Muscle of leg (tissue), 11 donors: ENCODE measurements around the gene GATD1. TPM values are rescaled to one million over a fixed set of nuclear protein-coding genes. Genes with fewer than 3 reads are reported as not detected.

Experiments used
- DNase-seq: peaks from one replicate; pipeline ENCODE4 v3.0.0; 2013
- H3K27ac ChIP-seq: one replicate; pipeline ENCODE4 v1.5.1; 2013; ENCODE audit warnings: mild to moderate bottlenecking, low read length, control low read depth
- H3K27me3 ChIP-seq: one replicate; pipeline ENCODE4 v1.6.1; 2013; ENCODE audit warnings: low read length; ENCODE audit not compliant: control insufficient read depth, insufficient read depth
- H3K36me3 ChIP-seq: one replicate; pipeline ENCODE4 v1.6.1; 2013; ENCODE audit warnings: low read length; ENCODE audit not compliant: control insufficient read depth, insufficient read depth
- H3K4me1 ChIP-seq: one replicate; pipeline ENCODE4 v1.6.1; 2013; ENCODE audit warnings: low read length; ENCODE audit not compliant: control insufficient read depth, insufficient read depth
- H3K4me3 ChIP-seq: one replicate; pipeline ENCODE4 v1.5.1; 2013; ENCODE audit warnings: low read length, control low read depth
- H3K9me3 ChIP-seq: replicated peaks from 2 replicates; pipeline ENCODE4 v1.6.1; 2013; ENCODE audit warnings: low read depth, low read length; ENCODE audit not compliant: control insufficient read depth
- WGBS: methylation state at CpG from one replicate; pipeline ENCODE4 v1.1.5; 2013; ENCODE audit warnings: missing lambda C conversion rate; ENCODE audit not compliant: insufficient coverage; 5-methylcytosine and 5-hydroxymethylcytosine counted together
- polyA plus RNA-seq, 8 donors: library from polyadenylated mRNA; unstranded; fragments of 120-200 nt; gene quantifications; one replicate each; pipeline versions ENCODE4 v1.2.1 to v1.2.3, GENCODE V29; 2013; ENCODE audit warnings: inconsistent platforms in 1 of 8, low replicate concordance in 1 of 8; ENCODE audit not compliant: insufficient read length in 8 of 8, insufficient read depth in 1 of 8
- total RNA-seq: library from RNA; stranded (reverse); fragments of 120-200 nt; gene quantifications from one replicate; pipeline ENCODE4 v1.2.4, GENCODE V29; 2013

The GATD1 gene
- total and polyA plus RNA-seq, 9 donors = 18.1 to 53.2 (median 43.4) TPM

DNA sequence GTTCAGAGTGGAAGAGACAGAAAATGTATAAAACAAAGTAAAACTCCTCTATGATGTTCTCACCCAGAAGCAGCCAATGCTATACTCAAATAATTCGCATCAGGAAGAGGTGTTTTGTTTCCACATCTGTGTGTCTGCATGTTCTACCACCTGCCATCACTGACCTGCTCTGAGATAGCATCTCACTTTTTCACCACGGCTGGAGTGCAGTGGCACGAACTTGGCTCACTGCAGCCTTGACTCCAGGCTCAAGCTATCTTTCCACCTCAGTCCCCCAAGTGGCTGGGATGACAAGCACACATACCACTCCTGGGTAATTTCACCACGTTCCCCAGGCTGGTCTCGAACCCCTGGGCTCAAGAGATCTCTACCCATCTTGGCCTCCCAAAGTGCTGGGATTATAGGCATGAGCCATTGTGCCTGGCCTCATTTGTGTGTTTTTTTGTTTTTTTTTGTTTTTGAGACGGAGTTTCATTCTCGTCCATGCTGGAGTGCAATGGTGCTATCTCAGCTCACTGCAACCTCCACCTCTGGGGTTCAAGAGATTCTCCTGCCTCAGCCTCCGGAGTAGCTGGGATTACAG, 15.7 kb downstream of the GATD1 start:
- no peaks in the 10 kb centered on the region for H3K4me1 ChIP-seq
- H3K36me3 ChIP-seq = peaks cover 76% of the 10 kb centered on the region
- 89% methylated on average over 3 of the region's 8 CpGs for WGBS

DNA sequence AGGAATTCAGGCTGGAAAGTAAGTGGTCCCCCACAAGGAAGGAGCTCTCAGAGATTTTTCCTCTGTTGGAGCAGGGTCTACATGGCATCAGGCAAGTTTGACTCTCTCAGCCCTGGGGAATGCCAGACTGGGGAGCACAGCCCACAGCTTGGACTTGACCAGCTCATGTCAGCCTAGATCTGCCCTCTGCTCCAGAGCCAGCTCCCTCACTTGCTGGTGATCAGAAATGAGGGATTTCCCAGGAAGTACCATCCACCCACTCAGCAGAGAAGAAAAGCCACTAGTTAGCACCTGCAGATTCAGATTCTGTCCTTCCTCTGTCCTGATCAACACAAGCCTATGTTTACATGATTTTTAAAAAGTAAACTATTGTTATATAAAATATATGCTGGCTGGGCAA, 17.1 kb downstream of the GATD1 start:
- Histone ChIP-seq H3K27ac (no peak overlapping the region), H3K4me3 (no peak overlapping the region), H3K9me3 (no peaks in the 10 kb centered on the region), H3K4me1 (no peaks in the 10 kb centered on the region), H3K27me3 (no peaks in the 10 kb centered on the region), H3K36me3 (peaks cover 70% of the 10 kb centered on the region)
- DNase-seq = no peak

More for the DNA sequence above, 15.7 kb downstream of the GATD1 start:
- Histone ChIP-seq H3K27me3 (no peaks in the 10 kb centered on the region), H3K9me3 (no peaks in the 10 kb centered on the region), H3K4me3 (no peak overlapping the region), H3K27ac (no peak overlapping the region)
- DNase-seq = no peak

DNA sequence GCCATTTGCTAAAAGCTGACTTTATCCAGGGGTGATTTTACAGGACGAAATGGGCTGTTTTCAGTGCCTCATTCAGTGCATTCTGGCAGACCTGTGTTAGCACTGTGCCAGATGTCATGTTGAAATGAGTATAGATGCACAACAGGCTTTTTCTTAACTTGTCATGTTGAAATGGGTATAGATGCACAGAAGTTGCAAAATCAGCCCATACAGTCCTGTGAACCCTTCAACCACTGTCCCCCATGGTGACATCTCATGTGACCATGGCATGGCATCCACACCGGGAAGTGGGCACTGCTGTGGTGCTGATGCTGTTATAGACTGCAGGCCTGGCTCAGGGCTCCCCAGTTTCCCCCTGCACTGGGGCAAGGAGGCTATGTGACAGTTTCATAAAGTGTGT, 27.6 kb downstream of the GATD1 start:
- H3K27ac ChIP-seq = no peak overlapping the region
- H3K4me3 ChIP-seq = no peak overlapping the region
- WGBS = 40% methylated on average over 1 of the region's 2 CpGs

DNA sequence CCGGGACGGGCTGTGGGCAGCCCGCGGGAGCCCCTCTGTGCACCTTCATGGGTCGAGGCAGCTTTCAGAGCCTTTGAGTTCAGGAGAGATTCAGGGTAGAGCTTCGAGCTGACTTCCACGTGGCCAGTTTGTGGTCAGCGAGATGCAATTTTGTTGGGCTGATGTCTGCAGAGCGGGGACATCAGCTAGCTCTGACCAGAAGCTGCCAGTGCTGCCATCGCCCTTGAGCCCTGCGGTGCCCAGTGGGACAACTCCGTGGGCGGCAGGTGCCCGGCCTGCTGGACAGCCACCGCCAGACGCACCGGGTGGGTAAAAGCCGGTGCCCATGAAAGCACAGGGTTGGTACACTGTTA, 29.3 kb downstream of the GATD1 start:
- no peaks in the 10 kb centered on the region for H3K27me3 ChIP-seq
- peak overlapping the region; percentile 7 for H3K27ac ChIP-seq
- H3K4me1 ChIP-seq = peaks cover 17% of the 10 kb centered on the region
- H3K4me3 ChIP-seq = peak overlapping the region; percentile 66
- no peaks in the 10 kb centered on the region for H3K9me3 ChIP-seq
- 5% methylated on average over 15 of the region's 18 CpGs for WGBS
- DNase-seq = no peak
- H3K36me3 ChIP-seq = no peaks in the 10 kb centered on the region

More for the DNA sequence above, 27.6 kb downstream of the GATD1 start:
- Histone ChIP-seq H3K36me3 (no peaks in the 10 kb centered on the region), H3K9me3 (no peaks in the 10 kb centered on the region), H3K4me1 (peaks cover 17% of the 10 kb centered on the region), H3K27me3 (no peaks in the 10 kb centered on the region)
- DNase-seq = no peak

DNA sequence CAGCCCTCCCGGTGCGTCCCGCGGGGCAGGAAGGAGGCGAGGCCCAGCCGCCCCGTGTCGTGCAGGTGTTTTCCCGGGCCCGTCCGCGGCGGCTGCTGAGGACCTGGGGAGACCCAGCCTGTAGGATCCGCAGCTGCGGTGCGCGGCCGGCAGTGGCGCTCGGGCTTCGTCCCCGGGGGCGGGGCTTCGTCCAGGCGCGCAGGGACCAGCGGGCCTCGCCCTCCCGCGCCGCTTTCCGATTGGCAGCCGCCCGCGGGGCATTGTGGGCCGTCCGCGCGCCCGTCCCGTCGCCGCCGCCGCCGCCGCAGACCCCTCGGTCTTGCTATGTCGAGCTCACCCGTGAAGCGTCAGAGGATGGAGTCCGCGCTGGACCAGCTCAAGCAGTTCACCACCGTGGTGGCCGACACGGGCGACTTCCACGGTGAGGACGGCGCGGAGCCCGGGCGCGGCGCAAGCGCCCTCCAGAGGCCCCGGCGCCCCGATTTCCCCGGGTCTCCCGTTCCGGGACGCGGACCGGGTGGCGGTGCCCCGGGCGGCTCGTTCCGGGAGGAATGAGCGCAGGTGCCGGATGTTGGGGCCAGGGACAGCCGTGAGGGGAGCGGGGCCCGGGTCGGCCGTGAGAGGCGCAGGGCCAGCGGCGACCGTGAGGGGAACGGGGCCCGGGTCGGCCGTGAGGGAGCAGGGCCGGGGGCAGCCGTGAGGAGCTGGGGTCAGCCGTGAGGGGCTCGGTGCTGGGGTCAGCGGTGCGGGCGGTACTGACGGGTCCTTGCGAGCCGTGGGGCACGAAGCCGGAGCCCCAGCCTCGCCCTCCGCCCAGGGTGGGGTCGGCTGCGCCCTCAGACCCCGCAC, 29.9 kb downstream of the GATD1 start, which contains the start of gene TALDO1:
Gene TALDO1 (plus strand): TSS at position 307 of the 849 bp plus-strand sequence. CDS start 18 bp downstream, at position 325.
- WGBS = under 1% methylated on average over 110 of the region's 112 CpGs
- Histone ChIP-seq H3K4me3 (peak within 1 kb of the TSS; percentile 66), H3K9me3 (no peaks in the 10 kb centered on the region), H3K27me3 (no peaks in the 10 kb centered on the region), H3K27ac (peak within 1 kb of the TSS; percentile 7), H3K36me3 (no peaks in the 10 kb centered on the region), H3K4me1 (peaks cover 17% of the 10 kb centered on the region)
- peak; percentile 94 for DNase-seq

DNA sequence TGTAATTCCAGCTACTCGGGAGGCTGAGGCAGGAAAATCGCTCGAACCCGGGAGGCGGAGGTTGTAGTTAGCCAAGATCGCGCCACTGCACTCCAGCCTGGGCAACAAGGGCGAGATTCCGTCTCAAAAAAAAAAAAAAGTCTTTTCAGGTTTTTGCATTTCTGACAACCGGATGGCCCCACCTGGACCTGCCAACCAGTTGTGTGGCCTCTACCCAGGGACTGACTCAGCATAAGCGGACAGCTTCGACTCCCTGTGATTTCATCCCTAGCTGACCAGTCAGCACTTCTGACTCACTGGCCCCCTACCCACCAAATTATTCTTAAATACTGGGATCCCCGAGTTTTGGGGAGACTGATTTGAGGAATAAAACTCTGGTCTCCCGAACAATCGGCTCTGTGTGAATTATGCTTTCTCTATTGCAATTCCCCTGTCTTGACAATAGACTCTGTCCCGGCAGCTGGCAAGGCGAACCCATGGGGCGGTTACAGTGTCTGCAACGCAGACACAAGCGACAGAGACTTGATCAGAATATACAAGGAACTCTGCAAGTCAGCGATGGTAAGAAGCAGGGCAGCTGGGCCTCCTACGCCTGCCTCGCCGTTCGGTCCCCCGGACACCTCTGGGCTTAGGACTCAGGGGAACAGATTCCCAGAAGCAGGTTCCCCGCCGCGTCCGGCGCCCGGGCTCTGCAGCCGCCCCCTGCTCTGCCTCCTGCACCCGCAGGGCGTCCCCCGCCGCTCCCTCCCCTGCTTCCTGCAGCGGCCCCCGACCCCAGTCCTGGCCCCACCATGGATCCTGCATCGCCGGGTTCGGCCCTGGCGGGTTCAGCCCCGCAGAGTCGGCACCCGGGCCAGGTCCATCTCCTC, 30.8 kb downstream of the GATD1 start:
- Histone ChIP-seq H3K36me3 (no peaks in the 10 kb centered on the region), H3K4me3 (peak overlapping the region; percentile 66), H3K27ac (no peak overlapping the region), H3K27me3 (no peaks in the 10 kb centered on the region), H3K4me1 (peaks cover 17% of the 10 kb centered on the region), H3K9me3 (no peaks in the 10 kb centered on the region)
- DNase-seq = no peak
- WGBS = 26% methylated on average over 40 of the region's 46 CpGs

DNA sequence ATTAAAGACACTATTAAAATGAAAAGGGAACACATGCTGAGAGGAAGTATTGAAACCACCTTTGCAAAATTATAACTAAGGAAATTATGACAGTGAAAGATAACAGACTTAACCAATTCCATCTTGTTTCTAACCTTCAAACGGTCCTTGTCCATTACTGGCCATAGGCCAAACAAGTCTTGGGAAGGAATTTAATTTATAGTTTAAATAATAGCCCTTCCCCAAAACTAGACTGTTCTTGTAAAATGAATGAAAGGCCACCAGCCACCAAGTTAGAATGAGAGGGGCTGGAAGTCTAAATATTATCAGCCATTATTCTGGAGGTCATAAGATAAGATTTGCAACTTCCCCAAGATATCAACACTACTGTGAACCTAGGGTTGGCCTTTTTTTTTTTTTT, 31.9 kb downstream of the GATD1 start:
- Histone ChIP-seq H3K4me3 (no peak overlapping the region), H3K27ac (no peak overlapping the region), H3K36me3 (no peaks in the 10 kb centered on the region), H3K9me3 (no peaks in the 10 kb centered on the region), H3K27me3 (no peaks in the 10 kb centered on the region), H3K4me1 (peaks cover 17% of the 10 kb centered on the region)
- DNase-seq = no peak
- WGBS = no CpG with 5 or more reads among the region's 1 CpG

DNA sequence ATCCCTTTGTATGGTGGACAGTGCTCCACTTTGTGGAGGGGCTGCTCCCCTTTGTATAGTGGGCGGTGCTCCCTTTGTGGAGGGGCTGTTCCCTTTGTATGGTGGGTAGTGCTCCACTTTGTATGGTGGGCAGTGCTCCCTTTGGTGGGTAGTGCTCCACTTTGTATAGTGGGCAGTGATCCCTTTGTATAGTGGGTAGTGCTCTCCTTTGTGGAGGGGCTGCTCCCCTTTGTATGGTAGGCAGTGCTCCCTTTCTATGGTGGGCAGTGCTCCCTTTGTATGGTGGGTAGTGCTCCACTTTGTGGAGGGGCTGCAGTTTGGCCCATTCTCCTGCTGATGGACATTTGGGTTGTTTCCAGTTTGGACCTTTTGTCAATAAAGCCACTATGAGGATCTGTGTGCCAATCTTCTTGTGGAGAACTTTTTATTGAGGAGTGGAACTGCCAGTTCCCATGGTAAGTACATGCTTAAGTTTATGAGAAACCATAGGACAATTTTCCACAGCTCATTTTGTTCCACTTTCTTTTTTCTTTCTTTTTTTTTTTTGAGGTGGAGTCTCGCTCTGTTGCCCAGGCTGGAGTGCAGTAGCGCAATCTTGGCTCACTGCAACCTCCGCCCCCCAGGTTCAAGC, 34.6 kb downstream of the GATD1 start:
- H3K27me3 ChIP-seq = peaks cover 4% of the 10 kb centered on the region
- H3K9me3 ChIP-seq = no peaks in the 10 kb centered on the region
- DNase-seq = no peak
- peaks cover 4% of the 10 kb centered on the region for H3K4me1 ChIP-seq
- no peaks in the 10 kb centered on the region for H3K36me3 ChIP-seq
- no peak overlapping the region for H3K4me3 ChIP-seq
- no peak overlapping the region for H3K27ac ChIP-seq
- WGBS = 100% methylated on average over 1 of the region's 4 CpGs

DNA sequence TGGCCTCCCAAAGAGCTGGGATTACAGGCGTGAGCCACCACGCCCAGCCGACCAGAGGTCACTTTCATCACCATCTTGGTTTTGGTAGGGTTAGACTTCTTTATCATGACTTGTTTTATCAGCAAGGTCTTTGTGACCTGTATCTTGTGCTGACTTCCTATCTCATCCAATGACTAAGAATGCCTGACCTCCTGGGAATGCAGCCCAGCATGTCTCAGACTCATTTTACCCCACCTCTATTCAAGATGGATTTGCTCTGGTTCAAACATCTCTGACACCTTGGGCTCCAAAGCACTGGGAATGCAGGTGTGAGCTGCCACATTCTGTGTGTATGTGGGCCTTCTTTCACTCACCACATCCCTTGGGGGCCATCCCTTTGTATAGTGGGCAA, 35.1 kb downstream of the GATD1 start:
- Histone ChIP-seq H3K4me3 (no peak overlapping the region), H3K27ac (no peak overlapping the region), H3K27me3 (peaks cover 9% of the 10 kb centered on the region), H3K4me1 (peaks cover 4% of the 10 kb centered on the region), H3K36me3 (no peaks in the 10 kb centered on the region), H3K9me3 (no peaks in the 10 kb centered on the region)
- WGBS = 96% methylated on average over 3 of the region's 3 CpGs
- DNase-seq = no peak
